ENCODE measurements around the gene IGFBPL1. TPM values are rescaled to one million over a fixed set of nuclear protein-coding genes. Genes with fewer than 3 reads are reported as not detected.
A peak's percentile ranks its signal among the peaks of the same experiment; 100 is the strongest.

The IGFBPL1 gene
- total and polyA plus RNA-seq, 3 experiments from 2014 or later, result not detected

DNA sequence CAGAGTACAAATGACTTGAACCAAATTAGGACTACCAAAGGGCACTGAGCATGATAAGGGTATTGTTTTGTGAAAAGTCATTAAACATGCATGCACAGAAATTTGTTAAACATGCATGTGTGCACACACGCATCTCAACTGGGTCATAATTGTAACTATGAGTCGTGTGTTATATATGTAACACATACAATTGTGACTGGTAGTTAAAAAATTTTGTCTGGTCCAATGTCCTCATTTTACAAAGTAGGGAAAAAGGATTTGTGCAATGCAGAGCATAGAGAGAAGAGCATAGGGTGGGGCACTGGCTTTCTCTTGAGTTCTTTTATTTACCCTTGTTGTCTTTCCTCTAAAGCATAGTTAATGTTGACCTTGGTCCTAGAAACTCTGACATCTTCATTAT is 19.3 kb upstream of the IGFBPL1 start:
- Mint-ChIP-seq H3K27me3 (peaks cover 16 to 23% of the 10 kb centered on the region in 2 donors), H3K4me1 (no peaks in the 10 kb centered on the region), H3K9me3 (no peaks in the 10 kb centered on the region), H3K36me3 (no peaks in the 10 kb centered on the region), H3K27ac (no peak overlapping the region), H3K4me3 (no peak overlapping the region)
- Histone ChIP-seq H3K36me3 (ENCODE audit: insufficient read depth, low read length) (no peaks in the 10 kb centered on the region), H3K27me3 (ENCODE audit: insufficient read depth, low read length, poor library complexity, severe bottlenecking) (no peaks in the 10 kb centered on the region), H3K4me1 (ENCODE audit: insufficient read depth, low read length) (no peaks in the 10 kb centered on the region), H3K9me3 (ENCODE audit: low read length) (no peaks in the 10 kb centered on the region), H3K27ac (ENCODE audit: low read depth, low read length) (no peak overlapping the region), H3K4me3 (ENCODE audit: low read length) (no peak overlapping the region)
- DNase-seq, result no peak
- POLR2A ChIA-PET, result no interaction called here
- CTCF ChIA-PET, result no interaction called here

- ChIA-PET CTCF (no interaction called here), POLR2A (no interaction called here)
- no peak for DNase-seq
- Mint-ChIP-seq H3K27ac (no peak overlapping the region), H3K4me3 (no peak overlapping the region), H3K27me3 (peaks cover 16 to 21% of the 10 kb centered on the region in 2 donors), H3K36me3 (no peaks in the 10 kb centered on the region), H3K9me3 (no peaks in the 10 kb centered on the region), H3K4me1 (no peaks in the 10 kb centered on the region)
- Histone ChIP-seq H3K4me1 (ENCODE audit: insufficient read depth, low read length) (no peaks in the 10 kb centered on the region), H3K9me3 (ENCODE audit: low read length) (no peaks in the 10 kb centered on the region), H3K27ac (ENCODE audit: low read depth, low read length) (no peak overlapping the region), H3K4me3 (ENCODE audit: low read length) (no peak overlapping the region), H3K36me3 (ENCODE audit: insufficient read depth, low read length) (no peaks in the 10 kb centered on the region), H3K27me3 (ENCODE audit: insufficient read depth, low read length, poor library complexity, severe bottlenecking) (no peaks in the 10 kb centered on the region)
Measured at GRCh38 chr9:38443181-38443580, 18.9 kb upstream of the IGFBPL1 start.

GRCh38 chr9:38442473-38443096 is 18.3 kb upstream of the IGFBPL1 start:
- H3K27me3 ChIP-seq (ENCODE audit: insufficient read depth, low read length, poor library complexity, severe bottlenecking), result no peaks in the 10 kb centered on the region
- Mint-ChIP-seq H3K27me3 (peaks cover 17 to 21% of the 10 kb centered on the region in 2 donors), H3K27ac (no peak overlapping the region), H3K4me3 (no peak overlapping the region), H3K9me3 (no peaks in the 10 kb centered on the region), H3K4me1 (no peaks in the 10 kb centered on the region), H3K36me3 (no peaks in the 10 kb centered on the region)
- H3K4me1 ChIP-seq (ENCODE audit: insufficient read depth, low read length), result no peaks in the 10 kb centered on the region
- no peak overlapping the region for H3K4me3 ChIP-seq (ENCODE audit: low read length)
- ChIA-PET POLR2A (no interaction called here), CTCF (interaction anchor here (0.9 kb wide), 1 partner anchor 8 kb away, joined by 3 read pairs; no protein-coding TSS in a partner anchor)
- DNase-seq, result no peak
- H3K9me3 ChIP-seq (ENCODE audit: low read length), result no peaks in the 10 kb centered on the region
- H3K27ac ChIP-seq (ENCODE audit: low read depth, low read length), result no peak overlapping the region
- no peaks in the 10 kb centered on the region for H3K36me3 ChIP-seq (ENCODE audit: insufficient read depth, low read length)

DNA sequence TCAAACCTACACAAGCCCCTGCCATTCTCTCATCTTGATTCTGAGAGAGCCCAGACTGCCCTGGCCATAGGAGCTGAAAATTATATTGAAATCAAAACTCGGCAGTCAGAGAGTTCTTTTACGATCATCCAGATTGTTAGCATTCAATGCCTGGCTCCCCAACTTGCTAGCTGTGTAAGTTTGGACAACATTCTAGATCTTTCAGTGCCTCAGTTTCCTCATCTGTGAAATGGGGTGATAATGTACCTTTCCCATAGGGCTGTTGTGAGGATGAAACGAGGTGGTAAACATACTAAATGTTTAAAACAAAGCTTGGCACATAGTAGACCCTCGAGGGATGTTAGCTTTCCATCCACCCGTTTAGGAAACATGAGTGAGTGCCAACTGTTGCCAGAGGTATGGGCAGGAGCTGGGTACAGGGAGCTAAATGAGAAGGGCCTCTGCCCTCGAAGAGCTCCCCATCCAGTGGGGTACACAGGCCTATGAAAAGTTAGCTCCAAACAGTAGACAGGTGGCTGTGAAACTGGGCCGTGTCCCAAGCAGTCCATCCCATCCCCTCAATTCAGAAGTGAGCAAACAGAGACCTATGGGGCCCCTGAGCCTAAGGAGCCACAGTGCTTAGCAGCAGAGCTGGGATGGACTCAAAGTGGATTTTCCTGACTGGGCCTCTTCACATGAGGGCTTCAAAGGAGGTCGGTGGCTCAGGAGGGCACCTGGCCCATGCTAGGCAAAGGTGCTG is 17.3 kb upstream of the IGFBPL1 start:
- no peak overlapping the region for H3K4me3 Mint-ChIP-seq
- H3K4me1 Mint-ChIP-seq, result no peaks in the 10 kb centered on the region
- Histone ChIP-seq H3K4me1 (ENCODE audit: insufficient read depth, low read length) (no peaks in the 10 kb centered on the region), H3K27ac (ENCODE audit: low read depth, low read length) (no peak overlapping the region), H3K9me3 (ENCODE audit: low read length) (no peaks in the 10 kb centered on the region), H3K36me3 (ENCODE audit: insufficient read depth, low read length) (no peaks in the 10 kb centered on the region), H3K4me3 (ENCODE audit: low read length) (no peak overlapping the region), H3K27me3 (ENCODE audit: insufficient read depth, low read length, poor library complexity, severe bottlenecking) (no peaks in the 10 kb centered on the region)
- H3K27me3 Mint-ChIP-seq, result peaks cover 19 to 24% of the 10 kb centered on the region in 2 donors
- H3K27ac Mint-ChIP-seq, result no peak overlapping the region
- ChIA-PET CTCF (interaction anchor here (0.9 kb wide), 1 partner anchor 9 kb away, joined by 3 read pairs; no protein-coding TSS in a partner anchor), POLR2A (no interaction called here)
- DNase-seq, result no peak
- H3K36me3 Mint-ChIP-seq, result no peaks in the 10 kb centered on the region
- no peaks in the 10 kb centered on the region for H3K9me3 Mint-ChIP-seq

DNA sequence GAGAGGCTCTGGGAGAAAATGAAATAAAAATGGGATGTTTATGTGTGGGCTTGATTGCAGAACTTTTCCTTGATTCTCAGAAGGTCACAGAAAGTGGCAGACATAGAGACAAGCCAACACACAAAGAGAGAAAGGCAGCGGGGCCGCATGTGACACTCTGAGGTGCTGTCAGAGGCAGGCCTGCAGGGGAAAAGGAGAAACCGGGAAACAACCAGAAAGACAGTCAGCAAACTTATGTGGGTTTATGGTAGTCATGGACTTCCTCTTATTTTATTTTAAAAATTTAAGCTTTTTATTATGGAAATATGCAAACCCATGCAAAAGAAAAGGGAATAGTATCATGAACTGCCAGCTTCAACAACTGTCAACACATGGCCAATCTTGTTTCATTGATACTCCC is 16.3 kb upstream of the IGFBPL1 start:
- Histone ChIP-seq H3K4me1 (ENCODE audit: insufficient read depth, low read length) (no peaks in the 10 kb centered on the region), H3K9me3 (ENCODE audit: low read length) (no peaks in the 10 kb centered on the region), H3K4me3 (ENCODE audit: low read length) (no peak overlapping the region), H3K27ac (ENCODE audit: low read depth, low read length) (no peak overlapping the region), H3K27me3 (ENCODE audit: insufficient read depth, low read length, poor library complexity, severe bottlenecking) (no peaks in the 10 kb centered on the region), H3K36me3 (ENCODE audit: insufficient read depth, low read length) (no peaks in the 10 kb centered on the region)
- Mint-ChIP-seq H3K27me3 (peaks cover 17 to 23% of the 10 kb centered on the region in 2 donors), H3K4me1 (no peaks in the 10 kb centered on the region), H3K27ac (no peak overlapping the region), H3K9me3 (no peaks in the 10 kb centered on the region), H3K36me3 (no peaks in the 10 kb centered on the region), H3K4me3 (no peak overlapping the region)
- CTCF ChIA-PET, result no interaction called here
- POLR2A ChIA-PET, result no interaction called here
- DNase-seq, result no peak

GRCh38 chr9:38439916-38440301 is 15.7 kb upstream of the IGFBPL1 start:
- Mint-ChIP-seq H3K4me3 (no peak overlapping the region), H3K9me3 (no peaks in the 10 kb centered on the region), H3K36me3 (no peaks in the 10 kb centered on the region), H3K27me3 (peaks cover 13 to 22% of the 10 kb centered on the region in 2 donors), H3K4me1 (no peaks in the 10 kb centered on the region), H3K27ac (no peak overlapping the region)
- ChIA-PET POLR2A (no interaction called here), CTCF (no interaction called here)
- Histone ChIP-seq H3K27me3 (ENCODE audit: insufficient read depth, low read length, poor library complexity, severe bottlenecking) (no peaks in the 10 kb centered on the region), H3K9me3 (ENCODE audit: low read length) (no peaks in the 10 kb centered on the region), H3K36me3 (ENCODE audit: insufficient read depth, low read length) (no peaks in the 10 kb centered on the region), H3K27ac (ENCODE audit: low read depth, low read length) (no peak overlapping the region), H3K4me3 (ENCODE audit: low read length) (no peak overlapping the region), H3K4me1 (ENCODE audit: insufficient read depth, low read length) (no peaks in the 10 kb centered on the region)
- no peak for DNase-seq

DNA sequence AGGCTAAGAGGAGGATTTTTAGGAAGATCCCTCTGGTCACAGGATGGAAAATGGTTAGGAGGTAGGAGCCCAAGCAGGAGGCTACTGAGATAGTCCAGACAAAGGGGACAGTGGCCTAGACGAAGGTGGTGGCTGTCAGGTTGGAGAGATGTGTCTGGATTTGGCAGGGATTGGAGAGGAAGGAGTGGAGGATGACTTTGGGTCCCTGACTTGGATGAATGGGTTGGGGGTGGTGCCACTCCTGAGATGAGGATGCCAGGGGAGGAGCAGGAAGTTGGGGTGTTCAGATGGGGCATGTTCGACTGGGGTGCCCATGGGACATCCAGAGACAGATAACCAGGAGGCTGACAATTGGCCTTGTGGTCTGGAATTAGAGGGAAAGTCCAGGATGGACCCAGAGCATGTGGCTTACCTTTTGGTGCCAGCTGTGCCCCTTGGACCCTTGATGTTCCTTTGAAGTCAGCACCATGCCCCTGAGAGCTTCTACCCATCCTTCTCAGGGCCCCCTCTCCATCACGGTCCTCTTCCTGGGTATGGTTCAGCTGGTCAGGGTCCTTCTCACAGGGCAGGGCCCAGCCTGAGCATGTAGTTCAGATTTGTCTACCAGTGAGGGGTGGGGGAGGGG is 15.1 kb upstream of the IGFBPL1 start:
- Histone ChIP-seq H3K4me1 (ENCODE audit: insufficient read depth, low read length) (no peaks in the 10 kb centered on the region), H3K4me3 (ENCODE audit: low read length) (no peak overlapping the region), H3K36me3 (ENCODE audit: insufficient read depth, low read length) (no peaks in the 10 kb centered on the region), H3K27ac (ENCODE audit: low read depth, low read length) (no peak overlapping the region), H3K9me3 (ENCODE audit: low read length) (no peaks in the 10 kb centered on the region), H3K27me3 (ENCODE audit: insufficient read depth, low read length, poor library complexity, severe bottlenecking) (no peaks in the 10 kb centered on the region)
- no peak for DNase-seq
- Mint-ChIP-seq H3K27me3 (peaks cover 11 to 20% of the 10 kb centered on the region in 2 donors), H3K9me3 (no peaks in the 10 kb centered on the region), H3K27ac (peak overlapping the region in 1 of 8 donors; percentile 32), H3K36me3 (no peaks in the 10 kb centered on the region), H3K4me3 (no peak overlapping the region), H3K4me1 (no peaks in the 10 kb centered on the region)
- ChIA-PET POLR2A (no interaction called here), CTCF (no interaction called here)

- Mint-ChIP-seq H3K4me1 (no peaks in the 10 kb centered on the region), H3K27me3 (peaks cover 12 to 20% of the 10 kb centered on the region in 2 donors), H3K36me3 (no peaks in the 10 kb centered on the region), H3K4me3 (no peak overlapping the region), H3K27ac (no peak overlapping the region), H3K9me3 (no peaks in the 10 kb centered on the region)
- no peak for DNase-seq
- no peak overlapping the region for H3K27ac ChIP-seq (ENCODE audit: low read depth, low read length)
- no peaks in the 10 kb centered on the region for H3K9me3 ChIP-seq (ENCODE audit: low read length)
- H3K4me1 ChIP-seq (ENCODE audit: insufficient read depth, low read length), result no peaks in the 10 kb centered on the region
- H3K36me3 ChIP-seq (ENCODE audit: insufficient read depth, low read length), result no peaks in the 10 kb centered on the region
- no peak overlapping the region for H3K4me3 ChIP-seq (ENCODE audit: low read length)
- CTCF ChIA-PET, result no interaction called here
- POLR2A ChIA-PET, result no interaction called here
- no peaks in the 10 kb centered on the region for H3K27me3 ChIP-seq (ENCODE audit: insufficient read depth, low read length, poor library complexity, severe bottlenecking)
Measured at GRCh38 chr9:38437193-38437823, 13.1 kb upstream of the IGFBPL1 start.
